SW480 (cell line): Measurements from ENCODE around the gene NIM1K.
"Not testable (repeated sequence)": the region's sequence is repeated elsewhere in the genome, so short reads cannot be mapped to it uniquely, and the experiment has no call there.

Source experiments
- DNase-seq: peaks from one replicate; pipeline ENCODE4 v3.0.0-alpha.2; 2016; ENCODE audit warnings: low spot score

The NIM1K gene

GRCh38 chr5:43230707-43231106 is 38.7 kb downstream of the NIM1K start:
- DNase-seq = no peak

DNA sequence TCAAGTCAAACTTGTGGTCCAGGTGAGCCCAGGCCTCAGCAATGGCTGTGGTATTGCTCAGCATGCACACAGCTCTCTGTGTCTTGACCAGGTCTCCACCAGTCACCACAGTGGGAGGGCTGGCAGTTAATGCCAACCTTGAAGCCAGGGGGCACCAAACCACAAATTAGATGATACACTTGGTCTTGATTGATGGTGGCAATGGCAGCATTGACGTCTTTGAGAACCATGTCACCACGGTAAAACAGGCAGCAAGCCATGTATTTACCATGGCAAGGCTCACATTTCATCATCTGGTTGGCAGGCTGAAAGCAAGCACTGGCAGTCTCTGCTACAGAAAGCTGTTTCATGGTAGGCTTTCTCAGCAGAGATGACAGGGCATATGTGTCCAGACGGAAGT is 40.0 kb downstream of the NIM1K start:
- peak; percentile 16 for DNase-seq

GRCh38 chr5:43232943-43233833 is 41.2 kb downstream of the NIM1K start:
- DNase-seq = no peak

GRCh38 chr5:43233946-43234345 is 41.9 kb downstream of the NIM1K start:
- no peak for DNase-seq

DNA sequence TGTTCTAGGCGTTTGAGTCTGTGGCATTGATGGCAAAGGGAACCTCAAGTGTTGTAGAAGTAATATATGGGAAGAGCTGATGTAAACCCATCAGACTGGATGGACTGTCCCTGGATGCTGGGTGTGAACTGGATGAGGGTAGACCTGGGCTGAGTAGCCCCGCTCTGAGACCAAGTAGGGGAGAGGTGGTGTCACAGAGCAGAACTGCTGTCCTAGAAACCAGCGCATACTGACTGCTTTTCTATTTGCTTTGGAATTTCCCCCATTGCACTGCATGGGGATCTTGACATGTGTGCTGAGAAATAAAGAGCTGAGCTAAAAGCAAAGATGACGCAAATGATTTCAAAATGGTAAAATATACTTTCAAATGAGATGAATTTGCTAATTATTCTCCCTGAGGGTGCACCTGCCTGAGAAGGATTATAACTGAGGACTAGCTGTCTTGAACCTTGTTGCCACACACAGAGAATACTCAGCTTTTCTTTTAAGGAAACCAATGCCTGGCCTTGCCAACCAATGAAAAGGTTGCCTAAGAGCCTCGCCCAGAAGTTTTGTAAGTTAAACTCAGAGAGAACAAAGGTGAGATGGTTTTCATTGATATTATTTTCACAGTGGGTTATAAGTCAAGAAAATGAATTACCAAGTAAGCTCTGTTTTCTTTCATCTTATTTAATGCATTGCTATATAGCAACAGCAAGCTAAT is 44.8 kb downstream of the NIM1K start:
- no peak for DNase-seq

GRCh38 chr5:43242196-43242595 is 50.2 kb downstream of the NIM1K start:
- DNase-seq = no peak

DNA sequence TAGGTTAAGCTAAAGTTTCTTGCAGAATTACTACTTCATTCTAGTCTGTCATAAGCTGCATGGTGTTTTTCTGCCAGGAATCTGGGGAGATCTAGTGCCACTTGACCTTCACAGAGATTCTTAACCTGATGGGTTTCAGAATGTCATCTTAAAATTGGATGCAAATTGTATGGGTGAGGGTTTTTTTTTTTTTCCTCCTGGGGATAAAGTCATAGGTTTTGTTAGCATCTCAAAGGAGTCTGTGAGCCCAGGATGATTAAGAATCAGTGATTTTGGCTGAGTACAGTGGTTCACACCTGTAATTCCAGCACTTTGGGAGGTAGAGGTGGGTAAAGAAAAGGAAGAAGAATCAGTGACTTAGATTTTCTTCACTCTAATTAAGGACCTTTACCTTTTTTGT is 51.2 kb downstream of the NIM1K start:
- DNase-seq = no peak

DNA sequence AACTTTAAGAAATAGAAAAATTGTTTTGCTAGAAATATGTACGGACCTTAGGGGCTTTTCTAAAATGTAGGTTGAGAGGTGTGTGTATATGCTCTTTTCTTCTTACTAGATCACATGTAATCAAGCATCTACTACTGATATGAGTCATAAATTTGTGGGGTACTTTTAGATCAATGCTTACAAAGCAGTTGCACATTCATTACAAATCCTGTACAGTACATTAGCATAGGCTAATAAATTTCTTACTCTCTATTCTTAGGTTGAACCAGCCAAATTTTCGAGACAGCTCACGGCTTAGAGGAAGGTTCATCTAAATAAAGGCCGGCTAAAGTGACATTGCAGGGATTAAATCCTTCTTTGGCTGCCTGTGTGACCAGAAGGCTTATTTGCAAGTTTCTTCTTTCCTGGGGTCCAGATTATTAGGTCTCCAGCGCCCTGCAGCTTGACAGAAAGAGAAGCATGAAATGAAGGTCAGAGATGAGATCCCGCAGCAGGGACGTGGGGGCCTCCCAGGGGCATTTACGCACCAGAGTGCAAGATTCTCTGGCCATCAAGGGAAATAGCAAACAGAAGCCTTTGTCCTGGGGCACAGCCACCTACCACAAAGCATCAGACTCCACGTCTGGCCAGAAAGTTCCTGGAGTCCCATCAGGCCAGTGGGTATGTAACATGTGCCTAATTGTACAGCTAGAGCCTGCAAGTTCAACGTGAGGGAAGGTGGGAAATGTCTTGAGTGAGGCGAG is 53.0 kb downstream of the NIM1K start:
- DNase-seq = no peak

GRCh38 chr5:43245724-43246385 is 53.8 kb downstream of the NIM1K start:
- DNase-seq = no peak

- DNase-seq = no peak
These were observed 59.7 kb downstream of the NIM1K start for GRCh38 chr5:43251754-43252153.

DNA sequence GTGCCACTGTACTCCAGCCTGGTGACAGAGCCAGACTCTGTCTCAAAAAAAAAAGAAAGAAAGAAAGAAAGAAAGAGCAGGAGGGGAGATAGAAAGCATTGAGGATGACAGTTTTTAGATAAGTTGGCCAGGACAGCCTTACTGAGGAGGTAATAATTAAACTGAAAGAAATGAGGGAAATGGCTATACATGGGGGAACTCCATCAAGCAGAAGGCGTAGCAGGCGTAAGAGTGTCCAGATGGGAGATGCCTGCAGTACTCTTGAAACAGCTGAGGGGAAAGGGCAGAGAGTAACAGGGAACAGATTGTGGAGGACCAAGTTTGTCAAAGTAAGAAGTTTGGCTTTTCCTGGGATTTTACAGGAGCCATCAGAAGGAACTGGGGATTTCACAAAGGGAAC is 63.7 kb downstream of the NIM1K start:
- DNase-seq = no peak

DNA sequence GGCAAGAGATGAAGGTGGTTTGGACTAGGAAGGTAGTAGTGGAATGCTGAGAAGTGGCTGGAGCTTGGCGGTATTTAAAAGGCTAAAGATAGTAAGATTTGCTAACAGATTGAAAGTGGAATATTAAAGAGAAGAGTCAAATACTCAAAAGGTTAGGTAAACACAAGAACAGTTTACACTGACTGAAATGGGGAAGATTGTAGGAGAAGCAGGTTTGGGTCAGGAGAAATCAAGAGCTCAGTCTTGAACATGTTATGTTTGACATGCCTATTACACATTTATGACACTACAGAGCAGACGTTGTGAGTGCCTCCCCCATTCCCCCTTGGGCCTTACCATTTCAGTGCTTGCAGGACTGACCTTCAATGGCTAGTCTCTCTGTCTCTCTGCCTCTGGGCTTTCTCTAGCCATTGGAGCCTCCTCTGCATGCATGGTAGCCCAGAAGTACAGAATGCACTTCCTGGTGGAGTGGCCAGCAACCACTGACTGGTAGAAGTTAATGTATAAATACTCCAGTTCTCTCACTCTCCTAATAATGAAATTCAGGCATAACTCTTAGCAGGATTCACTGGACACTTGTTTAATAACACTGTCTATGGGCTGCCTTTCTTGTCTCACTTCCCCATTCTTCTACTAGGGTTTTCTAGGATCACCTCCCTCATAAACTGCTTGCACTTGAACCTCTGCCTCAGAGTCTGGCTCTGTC is 64.4 kb downstream of the NIM1K start:
- no peak for DNase-seq

DNA sequence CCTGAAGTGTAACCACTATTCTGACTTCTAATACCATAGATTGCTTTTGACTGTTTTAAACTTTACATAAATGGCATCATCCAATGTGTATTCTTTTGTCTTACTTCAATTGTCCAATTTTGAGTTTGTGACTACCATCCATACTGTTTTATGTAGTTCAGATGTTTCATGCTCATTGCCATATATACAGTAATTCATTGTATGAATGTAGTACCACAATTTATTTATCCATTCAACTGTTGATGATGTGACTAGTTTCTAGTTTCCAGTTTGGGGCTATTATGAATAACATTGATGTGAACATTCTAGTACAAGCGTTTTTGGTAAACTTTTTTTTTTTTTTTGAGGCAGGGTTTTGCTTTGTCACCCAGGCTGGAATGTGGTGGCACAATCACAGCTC is 66.1 kb downstream of the NIM1K start:
- DNase-seq = no peak

DNA sequence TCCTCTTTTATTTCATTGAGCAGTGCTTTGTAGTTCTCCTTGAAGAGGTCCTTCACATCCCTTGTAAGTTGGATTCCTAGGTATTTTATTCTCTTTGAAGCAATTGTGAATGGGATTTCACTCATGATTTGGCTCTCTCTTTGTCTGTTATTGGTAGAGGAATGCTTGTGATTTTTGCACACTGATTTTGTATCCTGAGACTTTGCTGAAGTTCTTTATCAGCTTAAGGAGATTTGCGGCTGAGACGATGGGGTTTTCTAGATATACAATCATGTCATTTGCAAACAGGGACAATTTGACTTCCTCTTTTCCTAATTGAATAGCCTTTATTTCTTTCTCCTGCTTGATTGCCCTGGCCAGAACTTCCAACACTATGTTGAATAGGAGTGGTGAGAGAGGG is 70.2 kb downstream of the NIM1K start:
- DNase-seq = not testable (repeated sequence)

GRCh38 chr5:43268188-43268820 is 76.3 kb downstream of the NIM1K start:
- no peak for DNase-seq

DNA sequence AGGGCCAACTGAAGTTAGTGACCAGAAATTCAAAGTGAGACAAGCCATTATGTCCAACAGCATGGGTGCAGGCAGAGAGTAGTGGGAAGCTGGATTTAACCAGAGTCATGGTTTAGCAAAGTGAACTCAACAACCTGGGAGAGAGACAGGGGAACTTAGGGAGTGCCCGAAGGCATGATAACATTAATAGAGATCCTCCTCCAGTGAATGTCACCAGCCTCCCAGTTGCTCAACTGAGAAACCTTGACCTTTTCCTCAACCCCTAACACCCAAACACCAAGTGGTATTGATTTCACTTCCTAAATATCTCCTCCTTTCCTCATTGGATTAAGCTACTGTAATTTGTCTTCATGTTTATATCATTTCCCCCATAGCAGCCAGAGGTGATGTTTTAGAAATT is 78.6 kb downstream of the NIM1K start:
- DNase-seq = no peak

GRCh38 chr5:43273552-43273951 is 81.5 kb downstream of the NIM1K start:
- DNase-seq = no peak

DNA sequence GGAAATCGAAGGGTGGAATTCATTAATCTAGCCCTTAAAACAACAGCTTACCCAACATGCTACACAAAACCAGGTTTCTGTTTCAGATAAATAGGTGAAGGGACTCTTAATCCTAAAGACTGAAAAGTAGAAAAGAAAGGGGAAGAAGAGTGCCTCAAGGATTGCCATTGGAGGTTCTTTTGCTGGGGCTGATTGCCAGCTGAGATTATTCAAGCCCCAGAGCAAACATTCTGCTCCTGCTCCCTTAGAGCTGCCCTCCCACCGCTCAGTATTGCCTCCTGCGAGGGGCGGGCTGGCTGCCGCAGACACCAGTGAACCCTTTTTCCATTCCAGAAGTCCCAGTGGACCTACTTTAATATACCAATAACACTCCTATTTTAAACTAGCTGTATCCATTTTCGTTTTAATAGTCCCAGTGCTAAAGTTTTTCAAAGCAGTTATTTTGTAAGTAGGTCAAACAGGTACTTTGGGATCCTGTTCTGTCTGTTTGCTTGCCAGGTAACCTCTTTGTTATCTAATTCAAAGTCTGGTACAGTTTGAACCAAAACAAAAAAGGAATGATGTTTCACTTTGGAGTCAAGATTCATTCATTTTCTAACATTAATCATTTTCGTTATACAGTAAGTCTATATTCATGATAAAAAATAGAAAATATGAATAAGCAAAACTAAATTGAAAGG is 82.5 kb downstream of the NIM1K start:
- no peak for DNase-seq

DNA sequence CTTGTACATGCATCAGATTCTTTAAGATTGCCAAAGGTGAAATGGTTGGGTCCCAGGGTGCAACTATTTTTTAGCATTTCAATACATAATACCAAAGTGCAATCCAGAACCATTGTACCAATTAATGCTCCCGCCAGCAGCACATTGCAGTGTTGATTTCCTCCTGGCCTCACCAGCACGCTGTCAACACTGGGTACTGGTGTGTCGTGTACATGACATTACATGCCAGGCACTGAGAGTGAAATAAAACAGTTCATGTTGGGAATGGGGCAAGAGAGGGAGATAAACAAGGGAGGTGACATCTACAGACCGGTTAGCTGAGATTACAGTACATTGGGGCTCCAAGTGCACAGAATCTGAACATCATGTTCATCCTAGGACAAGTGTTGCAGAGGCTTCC is 83.4 kb downstream of the NIM1K start:
- no peak for DNase-seq

GRCh38 chr5:43279548-43280274 is 87.7 kb downstream of the NIM1K start:
- DNase-seq = no peak
